HEK293 (cell line): ENCODE data around the gene SLC22A12.

ENCODE experiments used
- GLI4 ChIP-seq: fragments of 450-650 bp; formaldehyde crosslinking; IDR thresholded peaks from 2 replicates; pipeline ENCODE4 v1.5.1; 2016; ENCODE audit warnings: missing biosample characterization, missing genetic modification characterization
- REST ChIP-seq: fragments of 450-650 bp; formaldehyde crosslinking; IDR thresholded peaks from 2 replicates; pipeline ENCODE4 v1.5.1; 2016; ENCODE audit warnings: missing biosample characterization, missing genetic modification characterization
- WT1 ChIP-seq: fragments of 450-650 bp; formaldehyde crosslinking; IDR thresholded peaks from 2 replicates; pipeline ENCODE4 v1.5.1; 2016; ENCODE audit warnings: missing biosample characterization, missing genetic modification characterization
- ZNF184 ChIP-seq: fragments of 450-650 bp; IDR thresholded peaks from 2 replicates; pipeline ENCODE4 v1.5.1; 2018; ENCODE audit warnings: missing biosample characterization, mild to moderate bottlenecking, missing genetic modification characterization
- ZNF23 ChIP-seq: fragments of 450-650 bp; formaldehyde crosslinking; IDR thresholded peaks from 2 replicates; pipeline ENCODE4 v1.5.1; 2016; ENCODE audit warnings: missing biosample characterization, missing genetic modification characterization, borderline replicate concordance
- ZNF274 ChIP-seq, 2 experiments: fragments of 200-500 bp in 1 of 2; fragments of 450-650 bp in 1 of 2; sonication (Bioruptor generic) in 1 of 2; formaldehyde crosslinking in 1 of 2; IDR thresholded peaks; 2 replicates each; pipeline versions ENCODE4 v1.5.1 to v1.6.1; 2014 to 2016; ENCODE audit warnings: borderline replicate concordance in 1 of 2, inconsistent platforms in 1 of 2, low read length in 1 of 2, missing biosample characterization in 1 of 2, missing genetic modification characterization in 1 of 2
- ZNF580 ChIP-seq: fragments of 450-650 bp; formaldehyde crosslinking; IDR thresholded peaks from 2 replicates; pipeline ENCODE4 v1.5.1; 2016; ENCODE audit warnings: missing biosample characterization, missing genetic modification characterization
- ZNF629 ChIP-seq: fragments of 450-650 bp; formaldehyde crosslinking; IDR thresholded peaks from 2 replicates; pipeline ENCODE4 v1.5.1; 2017; ENCODE audit warnings: missing biosample characterization, missing genetic modification characterization
- ZSCAN23 ChIP-seq: fragments of 450-650 bp; formaldehyde crosslinking; IDR thresholded peaks from 2 replicates; pipeline ENCODE4 v1.5.1; 2016; ENCODE audit warnings: missing biosample characterization, missing genetic modification characterization
- TF ChIP-seq, protein P1 (sequence below): fragments of 450-650 bp; formaldehyde crosslinking; IDR thresholded peaks from 2 replicates; pipeline ENCODE4 v1.5.1; 2017; ENCODE audit warnings: missing biosample characterization, missing genetic modification characterization
- TF ChIP-seq, protein P2 (sequence below): fragments of 450-650 bp; formaldehyde crosslinking; IDR thresholded peaks from 2 replicates; pipeline ENCODE4 v1.5.1; 2016; ENCODE audit warnings: missing biosample characterization, missing genetic modification characterization
- TF ChIP-seq, protein P3 (sequence below): fragments of 450-650 bp; formaldehyde crosslinking; IDR thresholded peaks from 2 replicates; pipeline ENCODE4 v1.5.1; 2016; ENCODE audit warnings: missing biosample characterization, missing genetic modification characterization, borderline replicate concordance
- TF ChIP-seq, protein P4 (sequence below): fragments of 450-650 bp; IDR thresholded peaks from 2 replicates; pipeline ENCODE4 v1.5.1; 2018; ENCODE audit warnings: missing biosample characterization, mild to moderate bottlenecking, missing genetic modification characterization

- TF ChIP-seq, protein P1, sequence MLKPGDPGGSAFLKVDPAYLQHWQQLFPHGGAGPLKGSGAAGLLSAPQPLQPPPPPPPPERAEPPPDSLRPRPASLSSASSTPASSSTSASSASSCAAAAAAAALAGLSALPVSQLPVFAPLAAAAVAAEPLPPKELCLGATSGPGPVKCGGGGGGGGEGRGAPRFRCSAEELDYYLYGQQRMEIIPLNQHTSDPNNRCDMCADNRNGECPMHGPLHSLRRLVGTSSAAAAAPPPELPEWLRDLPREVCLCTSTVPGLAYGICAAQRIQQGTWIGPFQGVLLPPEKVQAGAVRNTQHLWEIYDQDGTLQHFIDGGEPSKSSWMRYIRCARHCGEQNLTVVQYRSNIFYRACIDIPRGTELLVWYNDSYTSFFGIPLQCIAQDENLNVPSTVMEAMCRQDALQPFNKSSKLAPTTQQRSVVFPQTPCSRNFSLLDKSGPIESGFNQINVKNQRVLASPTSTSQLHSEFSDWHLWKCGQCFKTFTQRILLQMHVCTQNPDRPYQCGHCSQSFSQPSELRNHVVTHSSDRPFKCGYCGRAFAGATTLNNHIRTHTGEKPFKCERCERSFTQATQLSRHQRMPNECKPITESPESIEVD, result no peak
- TF ChIP-seq, protein P2, sequence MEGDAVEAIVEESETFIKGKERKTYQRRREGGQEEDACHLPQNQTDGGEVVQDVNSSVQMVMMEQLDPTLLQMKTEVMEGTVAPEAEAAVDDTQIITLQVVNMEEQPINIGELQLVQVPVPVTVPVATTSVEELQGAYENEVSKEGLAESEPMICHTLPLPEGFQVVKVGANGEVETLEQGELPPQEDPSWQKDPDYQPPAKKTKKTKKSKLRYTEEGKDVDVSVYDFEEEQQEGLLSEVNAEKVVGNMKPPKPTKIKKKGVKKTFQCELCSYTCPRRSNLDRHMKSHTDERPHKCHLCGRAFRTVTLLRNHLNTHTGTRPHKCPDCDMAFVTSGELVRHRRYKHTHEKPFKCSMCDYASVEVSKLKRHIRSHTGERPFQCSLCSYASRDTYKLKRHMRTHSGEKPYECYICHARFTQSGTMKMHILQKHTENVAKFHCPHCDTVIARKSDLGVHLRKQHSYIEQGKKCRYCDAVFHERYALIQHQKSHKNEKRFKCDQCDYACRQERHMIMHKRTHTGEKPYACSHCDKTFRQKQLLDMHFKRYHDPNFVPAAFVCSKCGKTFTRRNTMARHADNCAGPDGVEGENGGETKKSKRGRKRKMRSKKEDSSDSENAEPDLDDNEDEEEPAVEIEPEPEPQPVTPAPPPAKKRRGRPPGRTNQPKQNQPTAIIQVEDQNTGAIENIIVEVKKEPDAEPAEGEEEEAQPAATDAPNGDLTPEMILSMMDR (tag by site-specific recombination), result no peak
- TF ChIP-seq REST (tag by site-specific recombination) (no peak), WT1 (tag by site-specific recombination) (no peak), ZNF184 (no peak), ZNF629 (no peak), ZNF23 (tag by site-specific recombination) (no peak), GLI4 (tag by site-specific recombination) (no peak), ZNF274 (IDR thresholded peaks at IDR 0.05; ENCODE audit: low read length) (no peak), ZNF274 (tag by site-specific recombination; IDR thresholded peaks at IDR 0.05; ENCODE audit: borderline replicate concordance) (no peak), ZNF580 (no peak), ZSCAN23 (tag by site-specific recombination) (no peak)
- TF ChIP-seq, protein P3, sequence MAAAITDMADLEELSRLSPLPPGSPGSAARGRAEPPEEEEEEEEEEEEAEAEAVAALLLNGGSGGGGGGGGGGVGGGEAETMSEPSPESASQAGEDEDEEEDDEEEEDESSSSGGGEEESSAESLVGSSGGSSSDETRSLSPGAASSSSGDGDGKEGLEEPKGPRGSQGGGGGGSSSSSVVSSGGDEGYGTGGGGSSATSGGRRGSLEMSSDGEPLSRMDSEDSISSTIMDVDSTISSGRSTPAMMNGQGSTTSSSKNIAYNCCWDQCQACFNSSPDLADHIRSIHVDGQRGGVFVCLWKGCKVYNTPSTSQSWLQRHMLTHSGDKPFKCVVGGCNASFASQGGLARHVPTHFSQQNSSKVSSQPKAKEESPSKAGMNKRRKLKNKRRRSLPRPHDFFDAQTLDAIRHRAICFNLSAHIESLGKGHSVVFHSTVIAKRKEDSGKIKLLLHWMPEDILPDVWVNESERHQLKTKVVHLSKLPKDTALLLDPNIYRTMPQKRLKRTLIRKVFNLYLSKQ (tag by site-specific recombination), result no peak
- TF ChIP-seq, protein P4, sequence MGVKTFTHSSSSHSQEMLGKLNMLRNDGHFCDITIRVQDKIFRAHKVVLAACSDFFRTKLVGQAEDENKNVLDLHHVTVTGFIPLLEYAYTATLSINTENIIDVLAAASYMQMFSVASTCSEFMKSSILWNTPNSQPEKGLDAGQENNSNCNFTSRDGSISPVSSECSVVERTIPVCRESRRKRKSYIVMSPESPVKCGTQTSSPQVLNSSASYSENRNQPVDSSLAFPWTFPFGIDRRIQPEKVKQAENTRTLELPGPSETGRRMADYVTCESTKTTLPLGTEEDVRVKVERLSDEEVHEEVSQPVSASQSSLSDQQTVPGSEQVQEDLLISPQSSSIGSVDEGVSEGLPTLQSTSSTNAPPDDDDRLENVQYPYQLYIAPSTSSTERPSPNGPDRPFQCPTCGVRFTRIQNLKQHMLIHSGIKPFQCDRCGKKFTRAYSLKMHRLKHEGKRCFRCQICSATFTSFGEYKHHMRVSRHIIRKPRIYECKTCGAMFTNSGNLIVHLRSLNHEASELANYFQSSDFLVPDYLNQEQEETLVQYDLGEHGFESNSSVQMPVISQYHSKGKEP (tag by site-specific recombination), result no peak
Measured at GRCh38 chr11:64571050-64571409, 20.0 kb upstream of the SLC22A12 start.
